Muscle of leg (tissue), 11 donors: ENCODE data around the gene KATNAL1. TPM values are rescaled to one million over a fixed set of nuclear protein-coding genes. Genes with fewer than 3 reads are reported as not detected.
A peak's percentile ranks its signal among the peaks of the same experiment; 100 is the strongest.

Source experiments
- DNase-seq: peaks from one replicate; pipeline ENCODE4 v3.0.0; 2013
- H3K27ac ChIP-seq: one replicate; pipeline ENCODE4 v1.5.1; 2013; ENCODE audit warnings: mild to moderate bottlenecking, low read length, control low read depth
- H3K27me3 ChIP-seq: one replicate; pipeline ENCODE4 v1.6.1; 2013; ENCODE audit warnings: low read length; ENCODE audit not compliant: control insufficient read depth, insufficient read depth
- H3K36me3 ChIP-seq: one replicate; pipeline ENCODE4 v1.6.1; 2013; ENCODE audit warnings: low read length; ENCODE audit not compliant: control insufficient read depth, insufficient read depth
- H3K4me1 ChIP-seq: one replicate; pipeline ENCODE4 v1.6.1; 2013; ENCODE audit warnings: low read length; ENCODE audit not compliant: control insufficient read depth, insufficient read depth
- H3K4me3 ChIP-seq: one replicate; pipeline ENCODE4 v1.5.1; 2013; ENCODE audit warnings: low read length, control low read depth
- H3K9me3 ChIP-seq: replicated peaks from 2 replicates; pipeline ENCODE4 v1.6.1; 2013; ENCODE audit warnings: low read depth, low read length; ENCODE audit not compliant: control insufficient read depth
- WGBS: methylation state at CpG from one replicate; pipeline ENCODE4 v1.1.5; 2013; ENCODE audit warnings: missing lambda C conversion rate; ENCODE audit not compliant: insufficient coverage; 5-methylcytosine and 5-hydroxymethylcytosine counted together
- polyA plus RNA-seq, 8 donors: library from polyadenylated mRNA; unstranded; fragments of 120-200 nt; gene quantifications; one replicate each; pipeline versions ENCODE4 v1.2.1 to v1.2.3, GENCODE V29; 2013; ENCODE audit warnings: inconsistent platforms in 1 of 8, low replicate concordance in 1 of 8; ENCODE audit not compliant: insufficient read length in 8 of 8, insufficient read depth in 1 of 8
- total RNA-seq: library from RNA; stranded (reverse); fragments of 120-200 nt; gene quantifications from one replicate; pipeline ENCODE4 v1.2.4, GENCODE V29; 2013

KATNAL1 gene
- total and polyA plus RNA-seq, 9 donors = 7.8 to 22.2 (median 11.7) TPM

DNA sequence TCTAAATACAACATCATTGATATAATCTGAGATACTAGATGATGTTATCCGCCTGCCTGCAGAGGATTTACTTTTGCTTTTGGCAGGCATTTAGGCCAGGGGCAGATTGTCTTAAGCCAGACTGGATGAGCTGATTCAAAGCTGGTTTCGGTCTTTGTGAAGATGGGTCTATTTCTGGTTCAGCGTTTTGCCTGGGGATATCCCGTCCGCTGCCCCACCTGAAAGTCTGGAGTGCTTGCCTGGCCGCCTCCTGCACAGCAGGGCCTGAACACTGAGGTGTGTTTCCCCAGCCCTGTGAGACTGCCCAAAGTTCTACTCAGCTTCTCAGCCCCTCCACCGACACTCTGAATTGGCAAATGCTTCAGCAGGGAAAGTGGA lies 149.7 kb downstream of the KATNAL1 start:
- H3K4me3 ChIP-seq = no peak overlapping the region
- H3K9me3 ChIP-seq = no peaks in the 10 kb centered on the region
- no peak for DNase-seq
- peaks cover 3% of the 10 kb centered on the region for H3K4me1 ChIP-seq
- H3K27ac ChIP-seq = no peak overlapping the region
- 94% methylated on average over 6 of the region's 7 CpGs for WGBS
- H3K27me3 ChIP-seq = peaks cover 13% of the 10 kb centered on the region
- H3K36me3 ChIP-seq = no peaks in the 10 kb centered on the region

DNA sequence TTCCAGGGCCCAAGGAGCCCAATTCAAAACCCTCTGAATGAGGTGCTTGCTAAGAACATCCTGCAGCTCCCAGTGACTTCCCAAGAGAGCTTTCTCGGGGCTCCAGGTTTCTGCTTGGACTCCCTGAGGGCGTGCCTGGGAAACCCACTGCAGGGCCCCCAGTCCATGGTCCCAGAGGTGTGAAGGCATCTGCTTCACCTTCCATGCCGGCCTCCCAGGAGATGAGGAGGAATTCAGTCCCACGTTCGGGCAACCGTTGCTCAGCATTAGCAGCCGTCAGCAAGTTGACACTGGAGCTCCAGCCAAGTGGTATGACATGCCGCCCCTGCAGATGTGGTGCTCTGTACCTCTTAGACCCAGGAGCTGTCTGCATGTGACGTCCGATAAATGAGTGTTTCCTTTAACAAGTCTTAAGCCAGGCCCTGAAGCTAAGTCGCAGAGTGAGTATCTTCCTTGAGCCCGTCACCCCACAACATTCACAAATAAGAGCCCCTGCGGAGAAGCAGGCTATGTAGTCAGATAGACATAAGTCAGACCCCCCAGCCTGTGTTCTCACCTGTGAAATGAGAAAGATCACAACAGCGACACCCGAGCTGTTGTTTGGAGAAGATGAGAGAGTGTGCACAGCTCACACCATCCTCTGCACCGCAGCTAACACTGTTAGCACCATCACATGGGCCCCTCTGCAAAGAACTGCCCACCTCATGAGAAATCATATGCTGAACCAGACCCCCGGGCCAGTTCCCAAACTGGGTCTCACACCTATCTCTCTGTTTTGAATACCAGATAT lies 150.3 kb downstream of the KATNAL1 start:
- H3K4me3 ChIP-seq = no peak overlapping the region
- WGBS = 55% methylated on average over 8 of the region's 17 CpGs
- no peak overlapping the region for H3K27ac ChIP-seq
- H3K9me3 ChIP-seq = no peaks in the 10 kb centered on the region
- peaks cover 13% of the 10 kb centered on the region for H3K27me3 ChIP-seq
- H3K36me3 ChIP-seq = no peaks in the 10 kb centered on the region
- no peak for DNase-seq
- H3K4me1 ChIP-seq = peaks cover 3% of the 10 kb centered on the region

DNA sequence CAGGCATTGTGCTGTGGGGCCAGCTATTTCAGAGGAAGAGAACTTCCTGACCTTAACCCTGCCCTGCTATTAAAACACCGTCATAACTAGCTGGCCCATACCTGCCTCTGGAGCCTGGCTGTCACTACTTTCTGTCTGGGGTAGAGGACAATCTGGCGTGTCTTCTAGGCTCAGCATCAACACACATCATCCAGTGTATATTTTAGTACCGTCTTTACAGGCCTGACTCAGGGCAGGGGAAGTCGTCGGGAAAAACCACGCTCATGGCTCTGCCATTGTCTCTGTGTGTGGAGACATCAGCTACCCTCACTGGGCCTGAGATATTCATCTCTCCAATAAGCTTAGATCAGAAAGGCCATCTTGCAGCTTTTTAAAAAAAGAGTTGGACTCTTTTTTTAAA lies 151.1 kb downstream of the KATNAL1 start:
- WGBS = 0% methylated on average over 1 of the region's 6 CpGs

DNA sequence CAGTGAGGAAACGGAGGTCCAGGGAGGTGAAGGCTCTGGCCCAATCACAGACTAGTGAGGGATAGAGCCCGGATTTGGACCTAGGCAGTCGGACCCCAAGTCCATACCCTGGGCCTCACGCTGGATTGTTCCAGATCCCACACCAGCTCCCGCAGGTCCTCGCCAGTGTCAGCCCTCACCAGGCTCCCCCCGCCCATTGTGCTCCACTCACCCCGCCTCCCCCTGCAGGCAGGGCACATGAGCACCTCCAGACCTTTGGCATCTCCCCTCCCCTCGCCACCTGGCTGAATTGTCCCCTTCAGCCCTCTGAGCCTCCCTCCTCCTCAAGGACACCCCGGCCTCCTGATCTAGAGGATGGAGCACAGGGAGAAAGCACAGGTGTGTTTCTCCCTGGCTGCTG lies 152.4 kb downstream of the KATNAL1 start:
- no peak for DNase-seq
- H3K36me3 ChIP-seq = no peaks in the 10 kb centered on the region
- 89% methylated on average over 10 of the region's 10 CpGs for WGBS
- H3K9me3 ChIP-seq = no peaks in the 10 kb centered on the region
- peaks cover 15% of the 10 kb centered on the region for H3K27me3 ChIP-seq
- H3K27ac ChIP-seq = no peak overlapping the region
- no peak overlapping the region for H3K4me3 ChIP-seq
- peaks cover 3% of the 10 kb centered on the region for H3K4me1 ChIP-seq

More for the DNA sequence above, 151.1 kb downstream of the KATNAL1 start:
- Histone ChIP-seq H3K9me3 (no peaks in the 10 kb centered on the region), H3K4me3 (no peak overlapping the region), H3K36me3 (no peaks in the 10 kb centered on the region), H3K27me3 (peaks cover 13% of the 10 kb centered on the region), H3K27ac (no peak overlapping the region), H3K4me1 (peaks cover 3% of the 10 kb centered on the region)
- DNase-seq = no peak

DNA sequence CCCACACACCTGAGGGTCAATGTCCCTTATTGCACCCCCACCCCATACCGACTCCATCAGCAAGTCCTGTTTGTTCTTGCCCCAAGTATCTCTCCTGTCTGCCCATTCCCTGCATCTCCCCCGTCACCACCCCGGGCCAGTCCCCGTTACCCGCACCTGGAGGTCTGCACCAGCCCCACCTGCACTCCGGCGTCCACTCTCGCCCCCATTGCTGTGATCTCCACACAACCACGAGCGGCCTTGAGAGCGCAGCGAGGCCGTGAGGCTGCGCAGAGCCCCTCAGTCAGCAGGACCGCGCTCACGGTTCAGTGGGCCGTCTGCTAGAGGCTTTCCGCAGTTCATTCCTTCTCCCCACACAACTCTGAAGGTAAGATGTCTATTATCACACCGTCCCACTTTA lies 152.8 kb downstream of the KATNAL1 start:
- 93% methylated on average over 18 of the region's 20 CpGs for WGBS
- no peak overlapping the region for H3K27ac ChIP-seq
- H3K4me3 ChIP-seq = no peak overlapping the region
- no peaks in the 10 kb centered on the region for H3K36me3 ChIP-seq
- DNase-seq = no peak
- H3K27me3 ChIP-seq = peaks cover 15% of the 10 kb centered on the region
- H3K4me1 ChIP-seq = peaks cover 3% of the 10 kb centered on the region
- no peaks in the 10 kb centered on the region for H3K9me3 ChIP-seq

DNA sequence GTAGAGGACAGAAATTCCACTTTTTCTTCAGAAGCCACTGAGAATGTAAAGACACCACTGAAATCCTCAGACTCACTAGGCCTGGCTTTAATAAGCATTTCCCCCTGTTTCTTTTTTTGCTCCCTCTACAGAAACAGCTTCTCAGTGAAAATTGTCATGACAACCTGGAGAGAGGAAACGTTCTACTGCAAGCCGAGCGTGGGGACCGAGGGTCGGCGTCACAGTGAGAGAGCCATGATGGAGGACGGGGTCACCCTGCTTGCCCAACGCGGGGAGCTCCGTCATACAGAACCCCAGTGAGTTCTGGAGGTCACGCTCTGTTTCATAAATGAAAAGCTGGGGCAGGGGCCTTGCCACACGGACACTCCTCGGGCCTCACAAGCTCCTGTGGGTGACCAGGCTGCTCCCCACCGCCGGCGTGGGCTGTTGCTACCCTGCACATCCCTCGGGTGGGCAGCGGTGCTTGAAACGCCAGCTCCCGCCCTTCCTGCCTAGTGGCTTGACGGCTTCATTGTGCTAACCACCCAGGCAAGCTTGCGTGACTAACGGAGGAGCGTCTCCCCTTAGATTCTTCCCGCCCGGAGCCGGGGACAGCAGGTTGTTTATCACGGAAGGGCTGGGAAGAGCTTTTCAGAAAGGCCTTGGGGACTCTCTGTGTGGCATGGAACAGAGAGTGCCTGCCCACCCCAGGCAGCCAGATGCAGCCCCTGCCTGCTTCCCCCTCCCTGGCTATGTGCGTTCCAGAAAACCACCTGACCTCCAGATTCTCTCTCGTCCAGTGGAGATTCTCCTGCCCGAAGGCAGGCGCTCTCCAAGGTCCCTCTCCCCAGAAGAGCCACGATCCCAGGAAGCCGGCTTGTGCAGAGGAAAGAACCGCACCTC lies 153.6 kb downstream of the KATNAL1 start:
- Histone ChIP-seq H3K27ac (no peak overlapping the region), H3K36me3 (no peaks in the 10 kb centered on the region), H3K9me3 (no peaks in the 10 kb centered on the region), H3K4me3 (no peak overlapping the region), H3K27me3 (peaks cover 15% of the 10 kb centered on the region), H3K4me1 (peaks cover 4% of the 10 kb centered on the region)
- 38% methylated on average over 30 of the region's 35 CpGs for WGBS
- peak; percentile 33 for DNase-seq

Other genes with a start within 250 kb of the KATNAL1 start
- 0.18 TPM for gene UBE2L5, start 114.9 kb upstream of the KATNAL1 start, total RNA-seq
- under 1 TPM; 0.40 to 0.99 (median 0.77) TPM for gene UBE2L5, start 114.9 kb upstream of the KATNAL1 start, polyA plus RNA-seq
- 362 TPM for gene HMGB1, start 158.4 kb upstream of the KATNAL1 start, total RNA-seq
- gene HMGB1, start 158.4 kb upstream of the KATNAL1 start, polyA plus RNA-seq = 100 to 1,000 TPM; 447 to 601 (median 493) TPM